Right renal pelvis (tissue), 4 donors: ENCODE data around the gene HOXA5. TPM values are rescaled to one million over a fixed set of nuclear protein-coding genes. Genes with fewer than 3 reads are reported as not detected.

ENCODE experiments used
- DNase-seq, 4 donors: peaks; one replicate each; pipeline ENCODE4 v3.0.0-alpha.2; 2013; ENCODE audit warnings: low read depth in 4 of 4, low spot score in 3 of 4, missing footprints in 1 of 4
- polyA plus RNA-seq, 4 donors: library from polyadenylated mRNA; unstranded; fragments of 120-200 nt; gene quantifications; one replicate each; pipeline ENCODE4 v1.2.1, GENCODE V29; 2013; ENCODE audit not compliant: insufficient read length in 4 of 4

HOXA5 gene
- polyA plus RNA-seq, 4 donors, result 71.9 to 83.8 (median 78.1) TPM

DNA sequence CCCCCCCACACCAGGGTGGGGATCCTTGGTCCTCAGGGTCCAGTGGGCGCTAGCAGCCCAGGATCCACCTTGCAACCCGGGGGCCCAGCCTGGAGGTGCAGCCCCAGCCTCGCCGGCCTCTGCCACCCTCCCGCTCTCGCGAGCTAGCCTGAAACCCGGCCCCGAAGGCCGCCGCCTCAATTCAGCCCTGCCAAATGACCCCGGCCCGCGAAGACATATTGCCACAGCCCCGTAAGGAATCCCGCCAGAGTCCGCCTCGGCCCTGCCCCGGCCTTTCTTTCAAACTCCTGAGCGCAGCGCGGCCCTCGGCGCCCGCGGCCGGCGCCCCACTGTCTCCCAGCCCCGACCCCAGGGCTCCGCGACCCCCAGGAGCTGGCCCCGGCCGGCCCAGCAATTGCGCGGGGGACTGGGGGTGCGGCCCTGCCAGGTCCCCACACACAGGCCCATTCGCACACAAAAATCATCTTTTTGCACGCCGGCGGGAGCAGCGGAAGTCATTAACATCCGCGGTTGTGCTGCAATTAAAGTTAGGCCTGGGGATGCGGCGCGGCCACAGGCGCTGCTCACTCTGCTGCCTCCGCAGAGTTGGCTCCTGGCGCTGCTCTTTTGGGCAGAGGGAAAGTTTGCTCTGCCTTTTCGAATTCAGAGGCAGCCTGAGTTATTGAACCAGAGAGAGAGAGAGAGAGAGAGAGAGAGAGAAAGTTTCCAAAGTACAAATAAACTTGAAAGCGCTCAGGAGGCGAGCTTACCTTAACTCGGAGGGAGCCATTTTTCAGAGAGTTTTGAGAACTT is 4.0 kb downstream of the HOXA5 start:
- no peak for DNase-seq

GRCh38 chr7:27138985-27139333 is 4.5 kb downstream of the HOXA5 start:
- no peak for DNase-seq

DNA sequence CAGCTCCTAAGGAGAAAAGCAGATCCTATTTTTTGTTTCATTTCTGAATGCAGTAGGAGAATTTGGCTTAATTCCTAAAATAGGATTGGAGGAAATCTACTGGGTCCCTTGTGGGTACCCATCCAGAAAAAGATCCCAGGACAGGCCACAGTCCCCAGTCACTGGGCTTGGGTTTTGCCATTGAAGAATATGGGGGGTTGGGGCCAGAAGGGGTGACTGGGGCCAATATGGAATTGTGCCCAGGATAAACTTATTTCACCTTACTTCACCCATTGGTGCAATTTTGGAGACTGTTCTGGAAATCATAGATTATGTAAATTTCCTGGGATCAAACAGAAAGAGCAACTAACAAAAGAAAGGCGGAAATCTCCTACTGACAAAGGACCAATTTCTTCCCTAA is 5.0 kb downstream of the HOXA5 start:
- no peak for DNase-seq

GRCh38 chr7:27137640-27138315 is 5.7 kb downstream of the HOXA5 start:
- DNase-seq, result no peak

DNA sequence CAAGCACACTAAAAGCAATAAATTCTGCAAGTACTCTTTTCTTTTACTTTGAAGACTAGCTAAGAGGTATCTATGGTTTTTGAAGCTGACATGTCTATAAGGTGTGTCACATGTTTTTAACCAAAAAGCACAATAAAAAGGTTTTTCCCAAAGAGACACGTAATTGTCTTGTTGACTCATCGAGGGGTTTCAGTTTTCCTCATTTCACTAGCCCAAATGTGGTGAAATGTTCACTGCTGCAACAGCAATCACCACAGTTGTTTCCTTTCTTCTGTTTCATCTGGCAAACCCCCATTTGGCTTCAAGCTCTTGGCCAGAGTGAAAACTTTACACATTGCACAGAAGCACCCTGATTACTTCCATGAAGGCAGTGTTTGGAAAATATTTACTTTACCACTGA is 9.1 kb downstream of the HOXA5 start:
- no peak for DNase-seq

DNA sequence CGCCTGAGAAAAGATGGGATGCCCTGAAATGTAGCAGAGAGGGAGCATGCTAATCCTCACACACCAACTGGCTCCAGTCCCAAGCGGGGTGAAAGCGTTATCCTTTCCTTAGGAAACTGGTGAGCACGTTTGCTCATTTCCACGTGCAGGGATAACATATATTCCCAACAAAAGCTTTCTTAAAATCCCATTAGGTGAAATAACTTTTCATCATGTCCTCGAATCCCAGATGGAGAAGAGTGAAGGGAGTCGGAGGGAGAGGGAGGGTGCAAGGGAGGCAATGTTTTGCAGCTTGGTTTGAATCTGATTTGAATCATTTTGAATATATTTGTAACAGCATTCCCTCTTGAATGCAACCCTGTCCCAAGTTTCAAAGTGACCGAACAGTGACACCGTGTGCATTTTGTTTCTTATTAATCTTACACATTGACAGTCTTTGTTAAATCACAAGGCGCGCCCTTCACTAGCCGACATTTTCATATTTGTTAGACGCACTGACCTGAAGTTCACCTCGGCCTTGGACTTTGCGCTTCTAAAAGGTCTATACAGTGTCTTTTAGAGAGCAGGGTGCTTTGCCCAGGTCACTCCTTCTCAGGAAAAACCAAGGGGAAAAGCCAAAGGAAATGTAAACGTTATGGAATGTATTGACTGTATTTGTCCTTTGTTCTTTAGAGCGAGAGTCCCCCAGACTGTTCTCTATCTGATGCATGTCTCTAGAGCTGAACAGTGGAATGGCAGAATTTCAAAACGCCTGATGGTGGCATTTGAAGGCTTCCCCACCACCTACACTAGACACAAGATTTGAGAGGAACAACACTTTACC is 9.9 kb downstream of the HOXA5 start:
- no peak for DNase-seq

GRCh38 chr7:27132978-27133377 is 10.5 kb downstream of the HOXA5 start:
- DNase-seq, result no peak

DNA sequence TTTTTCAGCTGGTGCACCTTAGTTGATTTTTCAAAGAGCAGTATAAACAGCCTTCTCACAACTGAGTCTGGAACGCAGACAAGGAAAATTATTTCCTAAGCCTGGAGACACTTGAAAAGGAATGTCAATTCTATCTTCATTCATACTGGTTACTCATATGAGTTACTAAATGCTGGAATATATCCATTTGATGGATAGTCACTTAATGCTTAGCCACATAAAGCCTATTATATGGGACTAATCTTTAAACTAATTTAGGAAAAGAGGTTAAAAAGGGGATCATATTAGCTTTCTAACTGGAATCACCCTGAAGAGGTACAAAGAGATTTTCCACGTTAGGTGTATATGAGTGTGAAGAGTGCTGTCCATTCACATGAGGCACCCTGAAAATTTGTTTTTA is 11.3 kb downstream of the HOXA5 start:
- no peak for DNase-seq

DNA sequence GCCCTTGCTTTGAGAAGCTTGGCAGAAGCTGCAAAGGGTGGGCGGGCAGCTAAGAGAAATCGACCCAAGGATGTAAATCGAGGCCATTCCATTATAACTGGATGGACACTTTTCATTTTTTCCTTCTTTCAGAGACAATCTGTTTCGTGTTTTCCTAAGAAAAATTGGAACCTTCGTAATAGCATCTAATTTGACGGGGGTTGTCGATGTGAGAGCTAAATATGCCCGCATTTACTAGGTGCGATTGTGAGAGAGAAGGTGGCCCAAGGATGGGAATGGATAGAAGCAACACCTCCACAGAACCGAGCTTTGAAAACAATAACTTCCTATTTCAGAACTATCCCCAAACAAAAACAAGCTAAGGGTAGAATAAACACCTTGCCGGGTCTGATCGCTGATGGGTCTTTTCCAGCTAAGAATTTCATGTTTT is 12.1 kb downstream of the HOXA5 start:
- no peak for DNase-seq

GRCh38 chr7:27130540-27131389 is 12.7 kb downstream of the HOXA5 start, which contains the start of gene HOXA4:
Gene HOXA4, minus strand, starts transcription at chr7:27130757. Its CDS starts 24 bp downstream, at chr7:27130733.
- DNase-seq, result peak in 3 of 4 donors; percentile 78 to 87 (median 86)

DNA sequence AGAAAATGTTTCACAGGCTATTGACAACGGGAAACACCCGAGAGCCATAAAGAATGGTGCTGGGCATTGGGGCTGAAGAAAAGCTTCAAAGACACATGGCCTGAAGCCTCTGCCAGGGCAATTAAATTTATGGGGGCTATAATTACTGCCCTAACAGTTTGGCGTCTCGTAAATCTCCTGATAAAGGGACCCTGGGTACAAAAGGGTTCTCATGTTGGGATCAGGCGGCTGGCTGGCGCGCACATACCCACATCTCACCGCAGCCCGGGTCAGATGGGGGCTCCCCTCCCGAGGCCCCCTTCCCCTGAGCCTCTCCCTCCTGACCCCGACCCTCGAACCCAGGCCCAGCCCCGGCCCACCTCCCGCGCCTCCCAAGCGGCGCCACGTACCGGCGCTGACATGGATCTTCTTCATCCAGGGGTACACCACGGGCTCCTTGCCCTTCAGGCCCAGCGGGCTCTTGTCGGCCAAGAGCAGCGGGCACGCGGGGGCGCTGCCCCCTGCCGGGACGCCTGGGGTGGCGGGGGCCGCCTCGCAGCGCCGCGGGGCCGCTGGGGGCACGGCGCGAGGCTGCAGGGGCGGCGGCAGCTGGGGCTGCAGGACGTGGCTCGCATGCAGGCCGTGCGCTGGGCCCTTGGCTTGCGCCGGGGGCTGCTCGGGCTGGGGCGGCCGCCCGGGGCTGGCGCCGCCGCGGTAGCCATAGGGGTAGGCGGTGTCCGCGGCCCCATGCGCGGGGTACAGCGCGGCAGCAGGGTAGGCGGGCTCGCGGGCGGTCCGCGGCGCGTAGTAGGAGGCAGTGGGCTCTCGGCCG is 13.5 kb downstream of the HOXA5 start:
- DNase-seq, result no peak

- no peak for DNase-seq
Measured at GRCh38 chr7:27128776-27129728, 14.4 kb downstream of the HOXA5 start.

GRCh38 chr7:27128034-27128433 is 15.4 kb downstream of the HOXA5 start:
- DNase-seq, result peak in 1 of 4 donors; percentile 74

GRCh38 chr7:27126596-27127327 is 16.7 kb downstream of the HOXA5 start:
- no peak for DNase-seq

GRCh38 chr7:27125986-27126394 is 17.5 kb downstream of the HOXA5 start:
- no peak for DNase-seq

GRCh38 chr7:27124902-27125689 is 18.4 kb downstream of the HOXA5 start:
- DNase-seq, result no peak
